ENCODE results near the gene UBL4B.

DNA sequence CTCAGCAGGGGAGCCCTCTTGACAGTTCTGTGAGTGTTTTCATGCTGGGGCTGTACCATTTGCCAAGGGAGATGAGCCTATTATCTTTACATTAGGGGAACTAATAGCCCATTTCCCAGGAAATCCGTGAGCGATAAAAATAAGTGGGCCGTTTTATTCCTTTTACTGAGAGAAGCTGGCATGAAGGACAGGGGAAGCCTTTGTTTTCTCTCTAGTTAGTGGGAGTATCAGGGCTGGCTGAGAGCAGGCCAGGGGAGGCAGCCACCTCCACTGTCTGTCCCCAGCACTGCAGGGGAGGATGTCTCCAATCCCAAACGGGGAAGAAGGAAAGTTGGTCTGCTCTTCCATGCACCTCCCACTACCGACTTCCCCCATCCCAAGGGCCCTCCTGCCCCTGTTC, 2.5 kb downstream of the UBL4B start:
- TF ChIP-seq ZNF274 (IDR thresholded peaks at IDR 0.05; ENCODE audit: low read depth, low read length) (no peak), YY1 (IDR thresholded peaks at IDR 0.05; ENCODE audit: insufficient read depth, insufficient read length) (no peak), SUZ12 (IDR thresholded peaks at IDR 0.05; ENCODE audit: extremely low read depth, insufficient read depth, insufficient read length) (no peak)

All from NT2/D1 (cell line).